CD4-positive, alpha-beta T cell treated with Interleukin-17A for 1 hour (primary cell): ENCODE measurements around the gene TNFRSF11A.
A peak's percentile ranks its signal among the peaks of the same experiment; 100 is the strongest.

ENCODE experiments used
- DNase-seq: peaks from one replicate; pipeline ENCODE4 v3.0.0-alpha.2; 2020

TNFRSF11A gene

DNA sequence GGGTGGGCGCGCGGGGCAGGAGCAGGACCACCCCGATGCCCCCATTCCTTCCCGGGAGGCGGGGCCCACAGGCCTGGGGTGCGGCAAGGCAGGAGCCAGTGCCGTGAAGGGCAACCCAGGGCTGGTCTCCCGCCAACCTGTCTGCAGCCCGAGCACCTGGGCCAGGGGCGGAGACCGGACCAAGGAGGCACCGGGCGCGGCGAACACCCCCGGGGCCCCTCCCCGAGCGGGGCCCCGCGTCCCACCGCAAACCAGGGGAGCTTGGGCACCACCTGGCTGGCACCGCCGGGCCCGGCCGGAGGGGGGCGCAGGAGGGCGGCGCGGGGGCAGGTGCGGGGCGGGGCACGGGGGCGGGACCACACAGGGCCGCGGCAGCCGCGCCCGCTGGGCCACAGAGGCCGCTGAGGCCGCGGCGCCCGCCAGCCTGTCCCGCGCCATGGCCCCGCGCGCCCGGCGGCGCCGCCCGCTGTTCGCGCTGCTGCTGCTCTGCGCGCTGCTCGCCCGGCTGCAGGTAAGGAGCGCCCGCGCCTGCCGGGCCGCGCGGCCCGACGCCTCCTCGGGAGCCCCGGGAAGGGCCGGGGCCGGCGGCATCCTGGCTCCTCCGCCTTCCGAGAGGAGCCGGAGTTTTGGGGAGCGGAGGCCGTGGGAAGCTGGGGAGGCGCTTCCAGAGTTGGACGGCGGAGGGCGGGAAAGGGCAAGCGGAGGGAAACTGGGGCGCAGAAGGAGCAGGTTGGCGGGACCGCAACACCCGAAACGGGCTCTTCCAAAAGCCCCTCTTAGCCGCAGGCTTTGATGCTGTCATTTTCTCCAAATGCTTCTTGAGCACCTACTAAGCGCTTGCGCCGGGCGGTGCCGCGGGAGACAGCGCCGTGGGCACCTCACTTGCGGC, at the start of gene TNFRSF11A:
Gene TNFRSF11A (plus strand): TSS at position 394 of the 889 bp plus-strand sequence. CDS start 43 bp downstream, at position 437.
- peak; percentile 59 for DNase-seq

DNA sequence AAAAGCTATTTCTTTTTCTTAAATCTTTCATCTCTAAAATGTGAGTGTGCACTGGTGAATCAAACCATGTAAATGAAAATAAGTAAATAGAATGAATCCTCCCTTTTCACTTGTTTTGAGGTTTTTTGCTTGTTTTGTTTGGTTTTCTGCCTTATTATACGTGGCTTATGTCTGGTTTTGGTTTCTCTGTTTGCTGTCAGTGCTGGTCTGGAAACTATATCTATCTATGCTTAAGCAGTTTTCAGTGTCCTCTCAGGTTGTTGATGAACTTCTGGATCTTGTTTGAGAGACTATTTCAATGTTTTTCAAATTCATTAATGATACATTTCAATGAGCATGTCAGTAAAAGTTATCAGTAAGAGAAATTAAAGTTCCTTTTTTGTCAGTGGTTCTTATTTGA, 48.1 kb upstream of the TNFRSF11A start:
- DNase-seq: no peak

DNA sequence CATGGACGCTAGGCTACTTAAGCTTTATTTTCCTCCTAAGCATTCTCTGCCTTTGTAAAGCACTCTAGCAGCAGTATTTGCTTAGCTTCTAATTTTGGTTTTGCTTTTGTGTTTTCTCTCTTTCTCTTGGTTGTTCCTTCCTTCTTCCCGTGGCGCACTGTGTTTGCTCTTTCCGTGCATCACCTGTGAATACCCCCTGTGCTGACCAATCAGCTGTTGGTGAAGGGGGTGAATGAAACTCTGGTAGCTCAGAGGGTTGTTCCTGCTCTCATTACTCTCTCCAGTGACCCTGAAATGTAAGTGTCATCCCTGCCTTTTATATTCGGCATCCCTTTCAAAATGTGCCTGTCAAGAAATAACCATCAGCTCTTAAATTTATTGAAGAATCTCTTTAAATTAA, 45.5 kb upstream of the TNFRSF11A start:
- no peak for DNase-seq

DNA sequence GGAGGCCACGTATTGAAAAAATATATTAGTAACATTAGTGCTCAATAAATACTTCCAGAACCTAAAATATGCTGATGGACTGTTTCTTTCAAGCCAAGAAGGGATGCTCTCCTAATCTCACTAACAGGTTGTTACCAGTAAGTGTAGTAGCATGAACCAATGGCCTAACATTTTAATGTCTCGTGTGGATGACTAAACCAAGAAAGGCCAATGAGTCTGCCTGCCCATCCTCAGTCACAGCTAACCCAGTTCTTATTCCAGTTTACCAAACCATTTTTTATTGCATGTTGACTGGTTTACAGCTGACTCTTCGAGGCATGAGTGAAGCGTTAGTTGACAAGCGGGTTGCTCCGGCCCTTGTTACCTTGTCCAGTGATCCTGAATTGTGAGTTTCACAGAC, 45.1 kb upstream of the TNFRSF11A start:
- DNase-seq: no peak

DNA sequence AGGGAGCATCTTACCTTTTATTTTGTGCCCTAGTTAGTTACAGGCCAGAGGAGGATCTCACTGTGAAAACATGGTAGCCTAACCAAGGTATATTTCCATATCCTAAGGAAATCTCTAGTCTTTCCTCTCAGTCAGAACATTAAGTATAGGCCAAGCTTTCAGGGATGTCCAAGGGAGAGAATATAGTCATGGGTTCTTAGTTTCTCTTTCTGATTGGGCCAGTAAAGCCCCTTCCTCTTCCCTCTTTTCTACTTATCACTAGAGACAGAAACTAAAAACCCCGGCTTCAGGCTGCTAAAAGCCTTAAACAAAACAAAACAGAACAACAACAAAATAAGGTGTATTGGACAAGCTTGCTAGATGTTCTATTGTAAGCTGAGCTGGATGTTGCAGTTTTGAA, 44.3 kb upstream of the TNFRSF11A start:
- DNase-seq: no peak

DNA sequence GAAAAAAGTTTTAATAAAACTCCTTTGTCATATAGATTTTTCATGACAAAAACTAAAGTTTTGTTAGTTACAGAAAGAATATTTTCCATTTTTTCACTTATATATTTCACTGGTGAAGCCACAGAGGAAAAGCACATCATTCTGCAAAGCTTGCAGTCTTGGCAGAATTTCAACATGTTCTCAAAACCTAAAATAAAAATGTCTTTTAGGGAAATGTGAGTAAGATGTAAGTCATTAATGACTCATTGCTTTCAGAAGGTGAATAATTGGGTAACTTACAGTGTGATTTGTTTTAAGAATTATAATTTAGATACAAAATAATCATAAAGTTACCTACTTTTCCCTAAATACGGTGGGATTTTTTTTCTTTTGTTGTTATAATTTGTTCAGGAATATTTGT, 43.4 kb upstream of the TNFRSF11A start:
- no peak for DNase-seq

DNA sequence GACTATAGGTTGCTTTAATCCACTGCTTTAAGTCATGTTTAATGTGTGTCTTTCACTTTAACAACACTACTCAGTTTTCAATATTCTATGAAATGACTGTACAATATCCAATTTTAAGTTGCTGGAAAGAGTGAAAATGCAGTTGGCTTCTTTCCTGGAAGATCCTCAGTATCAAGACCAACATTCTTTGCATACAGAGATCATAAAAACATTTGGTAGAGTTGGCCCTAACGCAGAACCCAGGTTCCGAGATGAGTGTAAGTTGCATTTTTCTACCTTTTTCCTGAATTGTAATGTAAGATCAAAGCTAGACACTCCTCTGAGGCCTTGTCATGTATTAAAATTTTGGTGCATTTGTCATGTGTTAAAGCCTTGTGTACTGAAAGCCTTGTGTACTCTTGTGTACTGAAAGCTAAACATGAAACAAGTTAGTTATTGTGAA, 42.9 kb upstream of the TNFRSF11A start:
- no peak for DNase-seq

DNA sequence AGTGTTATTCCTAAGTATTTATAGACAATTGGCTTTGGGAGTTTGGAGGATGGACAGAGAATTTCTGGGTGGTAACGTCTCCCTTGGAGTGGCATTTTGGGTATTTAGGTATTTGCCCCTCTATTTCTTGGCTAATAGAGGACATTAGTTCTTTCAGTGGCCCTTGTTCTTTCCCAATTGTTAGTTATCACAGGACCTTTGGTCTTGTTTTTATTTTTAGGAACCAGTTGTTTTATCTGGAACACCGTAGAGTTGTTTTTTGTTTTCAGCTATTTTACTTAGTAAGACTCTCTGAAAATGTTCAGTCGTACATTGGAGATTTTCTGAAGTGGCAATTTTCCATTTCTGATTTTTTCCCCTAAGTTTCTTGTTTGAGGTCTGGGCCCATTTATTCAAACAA, 40.5 kb upstream of the TNFRSF11A start:
- DNase-seq: no peak

DNA sequence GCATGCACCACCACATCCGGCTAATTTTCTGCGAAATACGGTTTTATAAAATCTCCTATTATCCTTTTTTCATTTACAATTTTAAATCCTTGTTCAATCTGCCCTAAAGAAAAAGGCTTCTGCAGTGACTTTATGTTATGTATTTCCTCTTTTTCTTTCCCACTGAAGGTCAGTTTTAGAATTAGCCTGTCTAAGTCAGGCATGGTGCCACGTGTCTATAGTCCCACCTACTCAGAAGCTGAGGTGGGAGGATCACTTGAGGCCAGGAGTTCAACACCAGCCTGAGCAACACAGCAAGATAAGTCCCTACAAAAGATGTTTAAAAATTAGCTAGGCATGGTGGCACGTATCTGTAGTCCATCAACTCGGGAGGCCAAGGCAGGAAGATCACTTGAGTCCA, 39.8 kb upstream of the TNFRSF11A start:
- no peak for DNase-seq

DNA sequence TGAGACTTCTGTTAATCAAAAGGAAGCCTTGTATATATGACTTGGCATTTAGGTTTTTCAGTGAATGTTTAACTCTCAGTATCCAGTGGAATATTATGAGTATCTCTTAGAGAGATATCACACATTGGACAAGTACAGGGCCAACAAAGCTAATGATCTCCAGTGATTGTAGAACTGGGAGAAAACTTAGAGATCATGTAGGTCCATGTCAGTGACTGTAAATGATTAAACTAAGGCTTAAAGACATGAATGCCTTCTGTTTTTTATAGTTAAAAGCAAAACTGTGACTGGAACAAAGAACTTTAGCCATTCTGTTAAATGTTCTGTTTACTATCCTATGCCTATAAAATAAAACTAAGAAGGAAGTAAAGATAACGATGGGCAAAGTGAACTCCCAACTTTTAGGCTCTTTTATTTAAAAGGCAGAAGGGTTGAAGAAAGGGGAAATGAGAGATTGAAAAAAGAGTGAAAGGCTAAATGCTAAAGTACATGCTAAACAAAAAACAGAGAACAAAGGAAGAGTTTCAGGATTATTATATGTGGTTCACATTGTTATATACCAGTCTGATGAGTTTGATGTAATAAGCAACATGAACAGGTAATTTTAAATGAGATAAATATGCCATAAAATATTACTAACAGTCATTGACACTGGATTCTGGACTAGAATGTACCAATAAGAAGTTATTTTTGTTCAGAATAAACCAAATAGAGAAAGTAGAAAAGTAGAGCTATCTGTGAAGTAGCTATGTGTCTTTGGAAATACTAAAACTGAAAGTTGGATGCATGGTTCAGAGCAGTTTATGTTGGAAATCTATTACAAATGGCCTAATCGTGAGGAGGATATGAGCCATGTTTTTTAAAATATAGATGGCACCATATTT, 37.1 kb upstream of the TNFRSF11A start:
- DNase-seq: no peak

DNA sequence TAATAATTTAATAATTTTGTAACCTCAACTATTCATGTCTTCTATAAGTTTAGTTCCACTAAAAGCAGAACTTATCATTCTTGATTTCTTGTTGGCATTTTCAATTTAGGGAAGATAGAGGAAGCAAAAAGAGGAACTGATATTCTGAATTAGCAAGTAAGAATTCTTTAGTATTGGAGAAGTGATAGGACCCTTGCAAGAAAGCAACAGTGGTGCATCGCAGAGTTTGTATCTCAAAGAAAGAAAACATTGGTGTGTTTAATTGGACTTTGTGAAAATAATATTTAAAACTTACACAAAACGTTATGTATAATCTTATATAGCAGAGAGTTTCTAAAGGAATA, 36.5 kb upstream of the TNFRSF11A start:
- no peak for DNase-seq

DNA sequence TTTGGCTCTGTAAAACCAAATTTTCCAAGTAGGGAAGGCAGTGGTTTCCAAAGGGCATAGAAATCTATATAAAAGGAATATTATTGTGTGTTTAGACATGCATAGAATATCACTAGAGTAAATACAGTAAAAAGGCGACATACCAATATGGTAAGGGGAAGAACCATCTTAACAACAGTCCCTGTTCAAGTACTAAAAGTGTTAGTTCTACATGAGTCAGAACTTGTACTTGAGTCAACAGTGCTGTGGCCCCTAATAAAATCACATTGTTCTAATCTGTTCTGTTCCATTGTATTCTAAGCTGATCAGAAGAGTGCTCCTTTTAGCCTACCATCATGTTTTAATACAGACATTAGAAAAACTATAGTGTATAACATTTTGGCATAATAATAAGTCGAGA, 36.1 kb upstream of the TNFRSF11A start:
- DNase-seq: no peak

DNA sequence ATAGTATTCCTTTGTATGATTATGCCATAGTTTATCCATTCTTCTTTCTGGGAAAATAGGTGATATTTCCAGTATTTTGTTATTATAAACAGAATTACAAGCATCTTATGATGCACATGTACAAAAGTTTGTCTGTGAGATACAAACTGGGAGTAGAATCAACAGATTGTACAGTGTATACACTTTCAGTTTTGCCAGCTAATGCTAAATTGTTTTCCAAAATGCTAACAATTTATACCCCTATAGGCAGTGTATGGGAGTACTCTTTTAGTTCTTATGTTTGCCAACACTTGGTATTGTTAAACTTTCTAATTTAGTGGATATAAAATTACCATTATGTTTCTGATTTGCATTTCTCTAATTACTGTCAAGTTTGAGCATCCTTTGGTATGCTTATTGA, 31.0 kb upstream of the TNFRSF11A start:
- no peak for DNase-seq

DNA sequence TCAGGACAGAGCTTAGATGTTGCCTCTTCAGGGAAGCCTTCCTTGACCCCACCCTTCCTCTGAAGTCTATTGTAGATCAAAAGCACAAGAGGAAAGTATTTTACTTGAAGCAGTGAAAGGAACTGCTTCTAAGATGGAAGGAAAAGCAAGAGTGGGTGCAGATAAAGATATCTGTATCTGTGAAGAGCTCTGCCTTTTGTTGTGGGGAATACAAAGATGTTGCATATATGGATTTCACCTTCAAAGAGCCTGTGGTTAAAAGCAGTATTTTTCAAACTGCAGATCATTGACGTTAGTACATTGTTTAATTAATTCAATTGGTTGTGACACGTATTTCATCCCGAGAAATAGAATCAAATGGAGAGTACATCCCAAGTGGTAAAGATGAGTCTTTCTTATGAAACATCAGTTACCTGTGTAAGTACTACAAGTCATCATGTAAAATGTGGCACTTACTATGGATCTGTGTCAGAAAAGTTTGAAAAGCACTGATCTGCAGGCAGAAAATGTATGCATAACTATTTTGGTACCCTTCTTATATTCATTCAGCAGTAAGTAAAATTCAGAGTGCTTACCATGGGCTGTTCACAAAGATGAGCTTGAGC, 24.6 kb upstream of the TNFRSF11A start:
- DNase-seq: no peak

DNA sequence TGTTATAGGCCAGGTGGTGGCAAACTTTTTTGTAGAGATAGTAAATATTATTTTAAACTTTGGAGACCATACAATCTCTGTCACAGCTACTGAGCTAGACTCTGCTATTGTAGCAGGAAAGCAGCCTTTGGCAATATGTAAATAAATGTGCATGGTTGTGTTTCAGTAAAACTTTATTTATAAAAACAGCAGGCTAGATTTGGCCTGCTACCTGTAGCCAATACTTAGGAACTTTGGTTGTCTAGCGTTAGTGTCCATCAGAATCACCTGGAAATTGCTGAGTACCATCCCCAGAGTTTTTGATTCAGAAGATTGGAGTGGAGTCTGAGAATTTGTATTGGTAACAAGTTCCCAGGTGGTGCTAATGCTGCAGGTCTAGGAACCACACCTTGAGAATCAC, 23.8 kb upstream of the TNFRSF11A start:
- no peak for DNase-seq

DNA sequence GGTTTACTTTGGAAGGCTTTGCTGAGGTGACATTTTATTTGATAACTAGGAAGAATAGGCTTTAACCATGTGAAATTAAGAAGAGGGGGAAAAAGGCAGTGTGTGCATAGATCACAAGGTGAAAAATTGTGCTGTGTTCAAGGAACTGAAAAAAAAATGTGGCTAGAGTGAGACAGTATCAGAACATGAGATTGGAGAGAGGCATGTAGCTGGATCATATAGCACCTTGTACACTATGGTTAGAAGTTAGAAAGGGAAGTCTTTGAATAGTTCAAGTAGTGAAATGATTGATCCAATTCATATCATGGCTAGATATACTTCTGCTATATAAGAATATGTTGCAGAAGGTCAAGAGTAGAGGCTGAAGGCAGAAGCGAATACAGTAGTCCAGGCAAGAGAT, 12.3 kb upstream of the TNFRSF11A start:
- no peak for DNase-seq

DNA sequence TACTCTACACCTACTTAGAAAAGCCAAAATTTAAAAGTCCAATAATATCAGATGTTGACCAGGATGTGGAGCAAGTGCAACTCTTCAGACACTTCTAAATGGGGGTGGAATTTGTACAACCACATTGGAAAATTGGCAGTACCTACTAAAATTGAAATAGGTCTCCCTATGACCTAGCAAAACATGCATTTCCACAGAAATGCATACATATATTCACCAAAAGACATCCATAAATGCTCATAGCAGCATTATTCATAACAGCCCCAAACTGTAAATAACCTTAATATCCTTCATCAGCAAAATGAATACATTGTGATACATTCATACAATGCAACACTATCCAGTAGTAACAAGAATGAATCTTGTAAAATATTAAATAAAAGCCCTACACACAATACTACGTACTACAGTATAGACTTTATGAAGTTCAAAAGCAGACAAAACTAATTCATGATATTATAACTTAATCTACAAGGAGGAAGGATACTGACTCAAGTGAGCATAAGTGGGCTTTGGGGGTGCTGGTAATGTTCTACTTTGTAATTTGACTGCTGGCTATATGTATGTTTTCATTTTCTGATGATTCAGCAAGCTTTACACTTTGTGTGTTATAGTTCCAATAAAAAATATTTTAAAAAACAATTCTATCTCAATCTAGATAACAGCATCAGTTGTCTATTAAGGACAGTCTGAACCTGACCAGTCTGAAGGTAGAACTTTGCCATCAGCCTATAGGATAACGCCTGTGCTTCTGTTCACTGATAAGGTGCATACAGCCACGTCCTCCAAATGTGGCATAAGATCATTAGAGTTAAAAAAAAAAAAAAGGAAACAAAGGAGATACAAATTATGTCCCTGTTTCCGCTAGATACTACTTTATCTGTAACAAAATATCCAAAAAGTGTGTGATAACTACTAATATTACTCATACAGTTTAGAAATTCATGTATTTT, 6.6 kb upstream of the TNFRSF11A start:
- DNase-seq: no peak

DNA sequence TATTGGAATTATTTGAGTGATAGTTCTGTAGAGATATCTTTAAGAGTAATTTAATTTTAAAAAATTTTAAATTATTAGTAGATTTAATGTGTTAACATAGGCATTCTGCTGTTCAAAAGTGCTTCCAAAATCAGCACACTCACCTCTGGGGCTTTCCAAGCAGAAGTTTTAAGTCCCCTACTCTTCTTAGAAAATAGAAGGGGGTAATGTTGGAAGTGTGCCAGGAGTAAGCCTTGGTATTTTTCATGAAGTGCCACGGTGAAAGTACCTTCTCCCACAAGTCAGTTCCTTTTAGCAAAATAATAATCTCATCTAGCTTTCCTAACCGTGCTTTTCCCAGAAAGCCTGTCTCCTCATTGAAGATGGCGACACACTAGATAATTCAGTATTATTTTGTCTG, 3.9 kb upstream of the TNFRSF11A start:
- DNase-seq: no peak

DNA sequence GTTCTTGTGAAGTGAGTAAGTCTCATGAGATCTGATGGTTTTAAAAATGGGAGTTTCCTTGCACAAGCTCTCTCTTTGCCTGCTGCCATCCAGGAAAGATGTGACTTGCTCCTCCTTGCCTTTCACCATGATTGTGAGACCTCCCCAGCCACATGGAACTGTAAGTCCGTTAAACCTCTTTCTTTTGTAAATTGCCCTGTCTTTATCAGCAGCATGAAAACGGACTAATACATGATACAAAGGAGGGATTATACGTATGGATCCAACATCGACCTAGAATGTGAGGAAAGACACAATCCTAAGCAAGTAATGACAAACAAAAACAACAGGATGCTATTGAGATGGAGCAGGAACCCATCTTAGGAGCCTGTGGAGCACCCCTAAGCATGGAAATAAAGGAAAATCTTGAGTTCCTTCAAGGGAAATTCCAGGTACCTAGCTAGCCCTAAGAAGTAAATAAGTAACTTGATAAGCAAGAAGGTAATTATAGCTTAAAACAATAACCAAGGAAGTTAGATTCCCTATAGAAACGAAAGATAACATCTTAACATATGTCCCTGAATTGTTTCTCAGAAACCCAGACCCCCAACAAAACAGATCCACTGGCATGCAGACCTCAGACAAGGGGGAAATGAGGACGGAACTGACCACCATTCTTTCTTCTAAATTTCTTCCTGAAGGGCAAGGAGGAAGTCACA, 1.5 kb upstream of the TNFRSF11A start:
- DNase-seq: no peak

DNA sequence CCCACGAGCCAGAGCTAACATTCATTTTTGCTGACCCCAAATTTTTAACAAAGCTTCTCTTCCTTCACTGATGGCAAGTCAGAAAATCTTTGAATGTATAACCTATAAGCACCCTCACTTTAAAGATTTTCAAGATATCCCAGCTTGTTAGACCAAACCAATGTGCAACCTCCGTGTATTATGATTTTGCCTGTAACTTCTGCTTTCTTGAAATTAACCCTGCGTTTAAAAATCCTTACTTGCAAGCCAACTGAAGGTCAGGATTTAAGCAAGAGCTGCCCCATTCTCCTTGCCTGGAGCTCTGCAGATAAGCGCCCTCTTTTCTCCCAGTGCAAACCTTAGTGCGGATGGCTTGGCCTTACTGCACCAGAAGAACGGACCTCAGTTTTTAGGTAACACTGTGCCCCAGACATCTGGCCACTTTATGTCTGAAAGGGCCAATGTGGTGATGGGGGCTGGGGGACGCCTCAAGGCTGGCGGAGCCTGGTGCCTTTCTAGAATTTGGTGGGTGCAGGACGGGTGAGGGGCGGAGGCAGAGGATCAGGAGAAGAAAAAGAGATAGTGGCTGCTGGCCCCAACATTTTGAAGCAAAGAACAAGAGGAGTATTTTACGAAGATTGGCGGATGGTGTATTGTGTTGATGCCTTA, 805 bp upstream of the TNFRSF11A start:
- no peak for DNase-seq
